GM18498 (cell line): ENCODE results near the gene OR51T1.
"Not testable (repeated sequence)": the region's sequence is repeated elsewhere in the genome, so short reads cannot be mapped to it uniquely, and the experiment has no call there.

Experiments used
- ATAC-seq: cut with Tn5 transposase; IDR thresholded peaks from one replicate; pipeline ENCODE4 v1.9.1; 2021; ENCODE audit warnings: mild to moderate bottlenecking, moderate library complexity; ENCODE audit not compliant: unreplicated experiment

The OR51T1 gene, protein sequence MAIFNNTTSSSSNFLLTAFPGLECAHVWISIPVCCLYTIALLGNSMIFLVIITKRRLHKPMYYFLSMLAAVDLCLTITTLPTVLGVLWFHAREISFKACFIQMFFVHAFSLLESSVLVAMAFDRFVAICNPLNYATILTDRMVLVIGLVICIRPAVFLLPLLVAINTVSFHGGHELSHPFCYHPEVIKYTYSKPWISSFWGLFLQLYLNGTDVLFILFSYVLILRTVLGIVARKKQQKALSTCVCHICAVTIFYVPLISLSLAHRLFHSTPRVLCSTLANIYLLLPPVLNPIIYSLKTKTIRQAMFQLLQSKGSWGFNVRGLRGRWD

DNA sequence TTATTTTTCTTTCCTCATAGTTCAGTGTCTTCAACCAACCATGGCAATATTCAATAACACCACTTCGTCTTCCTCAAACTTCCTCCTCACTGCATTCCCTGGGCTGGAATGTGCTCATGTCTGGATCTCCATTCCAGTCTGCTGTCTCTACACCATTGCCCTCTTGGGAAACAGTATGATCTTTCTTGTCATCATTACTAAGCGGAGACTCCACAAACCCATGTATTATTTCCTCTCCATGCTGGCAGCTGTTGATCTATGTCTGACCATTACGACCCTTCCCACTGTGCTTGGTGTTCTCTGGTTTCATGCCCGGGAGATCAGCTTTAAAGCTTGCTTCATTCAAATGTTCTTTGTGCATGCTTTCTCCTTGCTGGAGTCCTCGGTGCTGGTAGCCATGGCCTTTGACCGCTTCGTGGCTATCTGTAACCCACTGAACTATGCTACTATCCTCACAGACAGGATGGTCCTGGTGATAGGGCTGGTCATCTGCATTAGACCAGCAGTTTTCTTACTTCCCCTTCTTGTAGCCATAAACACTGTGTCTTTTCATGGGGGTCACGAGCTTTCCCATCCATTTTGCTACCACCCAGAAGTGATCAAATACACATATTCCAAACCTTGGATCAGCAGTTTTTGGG, at the start of gene OR51T1:
TSS of gene OR51T1 (plus strand) at position 41 of the 641 bp plus-strand sequence. CDS start at position 41, 0 bp downstream.
- ATAC-seq: no peak

DNA sequence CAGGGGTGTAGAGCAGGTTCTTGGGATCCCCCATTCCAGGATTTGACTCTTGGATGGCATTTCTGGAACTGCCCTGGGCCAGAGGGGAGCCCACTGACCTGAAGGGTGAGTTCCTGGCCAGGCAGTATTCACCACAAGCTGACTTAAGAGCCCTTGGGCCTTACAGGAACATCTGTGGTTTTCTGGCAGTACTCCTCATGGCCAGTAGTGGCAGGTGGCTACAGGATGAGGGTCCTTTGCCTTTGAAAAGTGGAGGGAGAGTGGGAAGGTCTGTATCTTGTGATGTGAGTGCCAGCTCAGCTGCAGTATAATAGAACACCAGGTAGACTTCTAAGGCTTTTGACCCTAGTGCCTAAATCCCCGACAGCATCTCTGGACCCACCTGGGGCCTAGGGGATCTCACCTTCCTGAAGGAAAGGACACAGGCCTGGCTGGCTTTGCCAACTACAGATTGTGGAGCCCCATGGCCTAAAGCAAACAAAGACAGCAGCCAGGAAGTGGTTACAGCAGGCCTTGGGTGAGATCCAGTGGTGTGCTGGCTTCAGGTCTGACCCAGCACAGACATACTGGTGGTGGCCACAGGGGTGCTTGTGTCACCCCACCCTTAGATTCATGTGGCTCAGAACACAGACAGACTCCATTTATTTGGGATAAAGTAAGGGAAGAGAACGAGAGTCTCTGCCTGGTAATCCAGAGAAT, 41.7 kb upstream of the OR51T1 start:
- no peak for ATAC-seq

DNA sequence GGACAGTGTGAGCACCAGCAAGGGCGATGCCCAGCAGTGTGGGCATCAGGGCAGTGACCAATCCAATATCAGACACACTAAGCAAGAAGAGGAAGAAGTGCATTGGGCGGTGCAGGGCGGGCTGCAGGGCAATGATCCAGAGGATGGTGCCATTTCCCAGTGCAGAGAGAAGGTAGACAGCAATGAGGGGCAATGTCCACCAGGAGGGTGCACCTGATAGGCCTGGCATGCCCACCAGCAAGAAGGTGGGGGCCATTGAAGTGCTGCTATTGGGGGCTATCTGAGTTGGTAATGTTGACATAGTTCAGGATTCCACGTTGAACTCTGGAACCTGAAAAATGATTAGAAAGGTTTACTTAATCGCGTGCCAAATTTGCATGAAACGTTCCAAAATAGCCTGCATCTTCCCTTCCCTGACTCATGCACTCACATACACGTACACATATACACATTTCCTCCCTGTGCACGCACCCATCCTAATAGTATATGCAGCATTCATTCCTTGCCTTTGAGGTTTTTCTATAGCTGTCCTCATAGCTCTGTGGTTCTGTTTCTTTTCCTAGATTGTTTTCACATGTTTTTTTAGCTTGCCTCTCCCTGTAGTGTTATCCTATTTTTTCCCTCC, 32.7 kb upstream of the OR51T1 start, which contains the start of gene OR51S1:
TSS of gene OR51S1 (minus strand) at position 301 of the 625 bp plus-strand sequence. CDS start at position 301, 0 bp downstream.
- ATAC-seq: no peak

DNA sequence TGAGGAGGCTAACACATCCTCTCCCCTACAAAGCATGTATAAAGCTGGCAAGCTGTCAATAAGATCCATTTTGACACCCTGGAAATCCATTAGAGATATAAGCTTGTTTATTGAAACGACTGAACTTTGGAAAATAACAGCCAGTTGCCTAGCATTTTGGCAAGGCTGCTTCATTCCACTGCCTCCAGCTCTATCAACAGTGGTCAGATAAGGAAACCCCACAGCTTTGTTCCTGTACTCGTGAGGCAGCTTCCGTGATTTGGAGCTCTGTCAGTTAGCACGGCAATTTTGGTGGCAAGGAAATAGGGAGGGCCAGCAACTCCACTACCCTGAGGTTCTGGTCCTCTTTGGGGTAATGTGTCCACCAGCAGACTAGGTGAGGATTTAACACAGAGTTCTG, 30.7 kb upstream of the OR51T1 start:
- no peak for ATAC-seq

DNA sequence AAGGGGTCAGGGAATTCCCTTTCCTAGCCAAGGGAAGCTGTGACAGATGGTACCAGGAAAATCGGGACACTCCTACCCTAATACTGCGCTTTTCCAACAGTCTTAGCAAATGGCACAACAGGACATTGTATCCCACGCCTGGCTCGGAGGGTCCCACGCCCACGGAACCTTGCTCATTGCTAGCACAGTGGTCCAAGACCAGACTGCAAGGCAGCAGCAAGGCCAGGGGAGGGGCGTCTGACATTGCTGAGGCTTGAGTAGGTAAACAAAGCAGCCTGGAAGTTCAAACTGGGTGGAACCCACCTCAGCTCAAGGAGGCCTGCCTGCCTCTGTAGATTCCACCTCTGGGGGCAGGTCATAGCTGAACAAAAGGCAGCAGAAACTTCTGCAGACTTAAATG, 27.4 kb upstream of the OR51T1 start:
- ATAC-seq: not testable (repeated sequence)

DNA sequence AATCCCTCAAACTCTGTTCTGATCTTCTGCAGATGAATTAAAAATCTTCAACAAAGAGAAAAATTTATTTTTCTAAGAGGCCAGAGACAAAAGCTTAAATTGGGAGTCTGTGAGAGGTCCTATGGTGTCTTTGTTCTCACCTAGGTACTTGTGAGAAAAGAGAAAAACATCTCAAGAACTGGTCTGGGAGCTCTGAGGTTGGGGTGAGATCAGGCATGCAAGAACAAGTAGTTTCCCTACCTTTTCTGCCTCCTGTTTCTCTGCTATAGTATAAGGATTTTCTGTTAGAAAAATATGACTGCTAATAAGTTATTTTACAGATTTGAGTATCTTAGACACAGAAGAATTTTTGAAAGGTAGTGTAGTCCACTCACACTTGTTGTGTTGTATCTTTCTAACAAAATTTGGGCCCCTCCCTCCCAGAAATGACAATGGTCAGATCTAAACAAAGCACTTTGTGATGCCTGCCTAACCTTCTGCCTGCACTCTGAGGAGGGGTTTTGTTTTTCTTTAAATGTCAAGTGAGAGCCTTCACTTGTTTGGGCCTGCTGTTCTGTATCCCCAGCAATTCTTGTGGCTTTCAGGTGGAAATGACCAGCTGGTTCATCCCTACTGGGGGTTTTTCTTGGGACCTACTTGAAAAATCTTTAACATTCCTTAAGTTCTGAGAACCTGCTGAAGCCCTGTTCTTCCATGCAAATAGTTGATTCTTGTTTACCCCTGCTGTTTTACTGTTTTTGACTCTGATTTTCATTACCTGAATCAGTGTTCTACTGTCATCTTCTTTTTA, 19.1 kb upstream of the OR51T1 start:
- ATAC-seq: no peak

DNA sequence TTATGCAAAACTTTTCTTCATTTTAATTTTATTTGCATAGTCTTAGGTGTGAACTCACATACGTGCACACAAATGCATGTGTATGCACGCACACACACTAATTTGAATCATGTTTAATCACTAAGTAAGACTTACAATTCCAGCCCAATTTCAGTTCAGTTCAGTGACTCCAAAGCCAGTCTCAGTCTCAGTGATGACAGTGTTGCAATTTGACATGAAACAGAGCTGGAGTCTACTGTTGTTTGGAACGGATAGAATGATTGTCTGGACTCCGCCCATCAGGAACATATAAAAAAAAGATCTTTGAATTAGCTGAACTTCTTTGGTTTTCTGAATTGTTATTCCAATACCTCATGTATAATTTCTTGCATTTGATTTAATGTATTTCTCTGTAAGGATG, 17.8 kb upstream of the OR51T1 start:
- ATAC-seq: no peak

DNA sequence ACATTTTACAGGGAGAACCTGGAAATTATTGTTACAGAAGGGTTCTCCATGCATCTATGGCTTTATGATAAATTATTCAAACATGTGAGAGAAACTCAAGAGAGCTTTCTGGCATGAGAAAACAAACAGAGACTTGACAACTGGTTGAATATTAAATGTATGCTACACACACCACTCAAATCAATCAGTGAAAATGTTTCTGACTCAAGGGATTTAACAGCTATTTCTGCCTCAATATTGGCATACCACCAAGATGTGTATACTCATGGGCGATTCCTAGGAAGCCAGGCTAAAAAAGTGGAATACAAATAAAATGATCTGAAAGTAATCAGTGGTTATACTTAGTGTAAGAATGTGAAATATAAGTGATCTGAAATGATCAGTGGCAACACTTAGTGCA, 15.8 kb upstream of the OR51T1 start:
- no peak for ATAC-seq

DNA sequence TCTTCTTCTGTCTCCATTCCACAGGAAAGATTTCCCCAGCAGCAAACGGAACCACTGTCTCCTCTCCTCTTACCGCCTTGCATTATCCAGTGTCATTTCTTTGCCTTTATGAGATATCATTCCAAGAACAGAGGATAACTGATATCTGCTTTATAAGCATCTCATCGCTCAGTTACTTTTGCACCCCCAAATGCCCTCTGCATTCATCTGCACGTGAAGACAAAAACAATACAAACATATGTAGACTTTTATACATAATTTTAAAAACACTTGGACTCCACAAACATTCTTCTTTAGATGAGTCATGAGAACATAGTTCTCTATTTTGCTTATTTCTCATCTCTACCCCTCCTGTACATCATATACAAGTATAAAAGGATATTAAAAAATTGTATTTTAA, 512 bp upstream of the OR51T1 start:
- no peak for ATAC-seq

DNA sequence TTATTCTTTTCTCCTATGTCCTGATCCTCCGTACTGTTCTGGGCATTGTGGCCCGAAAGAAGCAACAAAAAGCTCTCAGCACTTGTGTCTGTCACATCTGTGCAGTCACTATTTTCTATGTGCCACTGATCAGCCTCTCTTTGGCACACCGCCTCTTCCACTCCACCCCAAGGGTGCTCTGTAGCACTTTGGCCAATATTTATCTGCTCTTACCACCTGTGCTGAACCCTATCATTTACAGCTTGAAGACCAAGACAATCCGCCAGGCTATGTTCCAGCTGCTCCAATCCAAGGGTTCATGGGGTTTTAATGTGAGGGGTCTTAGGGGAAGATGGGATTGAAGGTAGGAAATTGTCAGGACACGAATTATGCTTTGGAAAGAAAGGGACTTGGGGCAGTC, 843 bp downstream of the OR51T1 start:
- ATAC-seq: no peak

DNA sequence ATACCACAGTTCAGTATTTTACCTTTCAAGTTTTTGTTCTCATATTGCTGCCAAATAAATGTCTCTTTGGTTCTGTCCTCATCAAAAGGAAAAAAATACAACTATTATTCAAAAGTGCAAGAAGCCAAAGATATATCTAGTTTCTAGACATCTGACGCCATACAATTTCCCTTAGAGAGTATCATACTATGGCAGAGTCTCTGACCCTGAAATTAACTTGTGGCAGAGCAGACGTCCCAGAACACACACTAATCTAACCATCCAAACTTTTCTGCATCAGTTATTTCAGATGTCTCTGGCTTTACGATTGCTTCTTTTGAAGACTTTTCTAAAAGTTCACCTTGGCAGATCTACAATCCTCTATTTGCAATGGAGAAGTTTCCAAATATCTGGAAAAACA, 2.7 kb downstream of the OR51T1 start:
- ATAC-seq: no peak

DNA sequence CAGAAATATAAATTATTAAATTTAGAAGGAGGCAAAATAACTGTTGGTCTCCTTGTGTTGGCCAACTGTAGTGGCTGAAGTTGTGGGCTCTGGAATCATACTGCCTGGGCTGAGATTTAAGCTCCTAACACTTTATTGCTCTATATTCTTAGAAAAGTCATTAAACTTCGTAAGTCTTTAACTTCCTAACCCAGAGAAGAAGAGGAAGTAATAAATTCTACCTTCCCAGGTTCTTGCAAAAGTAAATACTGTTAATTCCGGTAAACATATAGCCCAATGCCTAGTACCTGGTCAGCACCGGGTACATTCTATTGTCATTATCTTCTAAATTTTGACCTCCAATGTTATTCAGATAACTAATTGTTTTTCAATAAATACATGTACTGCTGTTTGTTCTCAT, 4.5 kb downstream of the OR51T1 start:
- ATAC-seq: no peak

DNA sequence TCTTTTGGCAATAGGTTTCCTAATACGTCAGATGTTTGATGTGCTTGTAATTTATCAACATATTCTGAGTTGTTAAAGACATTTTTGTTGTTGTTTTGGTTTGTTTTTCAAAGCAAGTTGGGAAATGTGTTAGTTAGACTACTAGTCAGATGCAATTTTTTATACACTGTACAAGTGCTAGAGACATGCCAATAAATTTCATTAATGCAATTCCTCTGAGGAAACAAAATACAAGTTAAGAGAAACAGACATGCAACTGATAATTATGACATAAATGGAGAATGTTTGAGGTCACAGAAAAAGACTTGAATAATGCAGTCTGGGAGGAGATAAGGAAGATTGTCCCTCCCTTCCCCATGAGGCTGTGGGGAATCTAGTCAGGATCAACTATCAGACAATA, 5.9 kb downstream of the OR51T1 start:
- ATAC-seq: no peak

DNA sequence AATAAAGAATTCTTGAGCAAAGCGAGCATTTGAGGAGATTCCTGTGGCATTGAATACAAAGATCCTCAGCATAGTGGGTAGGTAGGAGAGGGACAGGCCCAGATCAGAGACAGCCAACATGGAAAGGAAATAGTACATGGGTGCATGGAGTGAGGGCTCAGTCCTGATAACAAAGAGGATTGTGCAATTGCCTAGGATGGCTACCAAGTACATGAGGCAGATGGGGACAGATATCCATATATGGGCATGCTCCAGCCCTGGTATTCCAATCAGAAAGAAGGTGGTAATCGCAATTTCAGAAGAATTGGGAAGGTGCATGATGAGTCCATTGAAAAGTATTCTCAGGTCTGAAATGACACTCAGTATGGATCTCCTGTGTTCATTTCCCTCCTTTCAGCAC, 8.6 kb downstream of the OR51T1 start:
- ATAC-seq: no peak

DNA sequence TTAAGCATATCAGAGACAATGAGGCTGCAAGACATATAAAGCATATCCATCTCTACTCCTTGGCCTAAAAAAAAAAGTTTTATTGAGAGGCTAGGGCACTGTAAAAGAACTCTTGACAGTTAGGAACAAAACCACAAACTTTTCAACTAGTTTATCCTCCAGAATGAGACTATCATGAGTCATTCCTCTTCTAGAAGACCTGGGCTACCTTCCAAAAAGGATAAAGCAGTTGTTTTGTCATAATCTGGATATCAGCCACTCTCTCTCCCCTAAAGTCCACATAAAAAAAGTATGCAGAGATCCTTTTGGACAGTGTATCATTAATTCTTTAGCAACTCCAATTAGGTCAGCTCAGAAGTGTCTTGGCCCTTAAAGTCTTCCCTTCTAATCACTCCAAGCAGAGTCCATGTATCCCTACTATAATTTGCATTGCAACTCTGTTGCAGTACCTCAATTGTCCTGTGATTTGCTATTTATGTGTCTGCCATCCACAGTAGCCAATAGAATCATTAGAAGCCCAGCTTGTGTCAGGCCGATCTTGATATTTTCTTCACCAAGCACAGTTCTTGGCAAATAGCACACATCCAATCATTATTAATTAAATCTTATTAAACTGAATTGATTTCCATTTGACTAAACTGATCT, 10.4 kb downstream of the OR51T1 start:
- no peak for ATAC-seq

DNA sequence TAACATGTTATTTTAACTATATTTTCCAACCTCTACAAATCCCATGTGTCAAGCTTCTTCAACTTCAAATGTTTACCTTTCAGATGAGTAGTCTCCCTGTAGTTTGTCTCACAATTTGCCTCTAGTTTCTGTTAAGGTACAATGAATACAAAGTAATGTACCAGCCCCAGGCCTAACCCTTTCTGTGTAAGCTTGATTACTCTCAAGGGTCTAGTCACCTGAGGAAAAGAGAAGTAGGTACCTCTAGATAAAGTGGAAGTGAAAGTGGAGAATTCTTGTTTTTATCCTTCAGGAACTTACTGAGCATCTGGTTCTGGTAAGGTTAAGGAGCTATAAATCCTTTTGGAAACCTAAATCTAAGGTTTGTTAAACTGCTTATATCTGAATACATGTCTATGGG, 21.8 kb downstream of the OR51T1 start, which contains the start of gene OR51A7:
TSS of gene OR51A7 (plus strand) at position 300 of the 400 bp plus-strand sequence. CDS start 3,587 bp downstream, outside the sequence.
- no peak for ATAC-seq

DNA sequence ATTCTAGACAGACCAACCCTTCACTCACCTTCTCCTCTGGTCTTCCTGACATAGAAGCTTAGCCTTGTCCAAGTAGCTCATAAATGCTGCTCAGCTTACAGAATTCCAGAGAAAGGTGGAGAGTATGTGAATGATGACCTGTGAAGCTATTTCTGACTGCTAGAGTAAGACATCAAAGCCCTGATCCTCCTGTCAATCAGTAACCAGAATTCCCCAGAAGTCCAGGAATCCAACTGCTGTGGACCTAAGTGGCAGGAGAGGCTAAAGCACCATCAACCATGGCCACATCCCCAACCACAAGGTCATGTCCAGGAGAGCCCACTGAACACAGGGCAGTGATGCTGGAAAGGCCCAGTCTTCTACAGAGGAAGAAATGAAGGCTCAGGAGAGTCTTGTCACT, 34.9 kb downstream of the OR51T1 start:
- no peak for ATAC-seq

DNA sequence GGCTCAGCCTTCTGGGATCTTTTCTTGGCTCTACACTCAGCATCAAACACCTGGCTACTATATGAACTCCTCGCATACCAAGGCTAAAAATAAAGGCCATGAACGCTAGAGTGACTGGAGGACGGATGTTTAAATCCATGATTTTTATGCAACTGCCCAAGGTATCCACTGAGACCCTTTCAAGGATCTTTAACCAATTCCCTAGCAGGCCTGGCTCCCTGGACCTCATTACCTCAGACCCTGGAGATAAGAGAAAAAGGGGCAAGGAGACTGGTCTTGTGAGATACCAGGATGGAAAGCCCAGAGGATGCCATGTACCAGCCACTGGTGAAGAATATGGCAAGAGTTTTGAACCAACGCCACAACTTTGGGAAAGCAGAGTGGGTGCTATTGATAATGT, 37.5 kb downstream of the OR51T1 start, which contains the start of gene OR51G2:
TSS of gene OR51G2 (minus strand) at position 101 of the 400 bp plus-strand sequence. CDS start 3,687 bp downstream, outside the sequence.
- no peak for ATAC-seq

DNA sequence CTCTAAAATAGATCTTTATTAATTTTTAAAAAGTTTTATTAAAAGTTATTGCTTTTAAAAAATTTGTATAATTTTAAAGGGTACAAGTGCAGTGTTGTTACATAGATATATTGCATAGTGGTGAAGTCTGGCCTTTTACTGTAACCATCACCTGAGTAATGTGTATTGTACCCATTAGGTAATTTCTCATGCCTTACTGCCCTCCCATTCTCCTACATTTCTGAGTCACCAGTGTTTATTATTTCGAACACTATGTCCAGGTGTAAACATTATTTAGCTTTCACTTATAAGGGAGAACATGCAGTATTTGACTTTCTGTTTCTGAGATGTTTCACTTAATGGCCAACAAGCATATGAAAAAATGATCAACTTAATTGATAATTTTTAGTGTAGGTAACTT, 40.1 kb downstream of the OR51T1 start:
- ATAC-seq: no peak

DNA sequence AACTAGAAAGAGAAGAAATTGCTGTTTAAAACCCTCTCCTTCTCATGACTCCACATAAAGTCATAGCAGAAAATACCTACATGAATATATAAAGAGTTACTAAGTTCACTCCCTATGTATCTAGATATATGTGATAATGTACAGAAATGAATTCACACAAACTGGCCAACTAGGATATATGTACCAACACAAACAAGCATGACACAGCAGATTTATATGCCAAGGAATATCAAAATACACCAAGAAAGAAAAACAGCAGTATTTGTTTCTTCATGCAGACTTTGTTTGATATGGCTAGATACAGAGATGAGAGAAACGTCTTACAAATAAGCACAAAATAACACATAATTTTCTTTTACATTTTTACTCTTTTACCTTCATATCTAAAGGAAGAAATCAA, 40.6 kb downstream of the OR51T1 start:
- ATAC-seq: no peak
